GM19455 (cell line): ENCODE measurements around the gene ZNF385C.
"Not testable (repeated sequence)": the region's sequence is repeated elsewhere in the genome, so short reads cannot be mapped to it uniquely, and the experiment has no call there.

Experiments used
- ATAC-seq: cut with Tn5 transposase; IDR thresholded peaks from one replicate; pipeline ENCODE4 v1.9.1; 2021; ENCODE audit not compliant: unreplicated experiment

Gene ZNF385C

GRCh38 chr17:42023524-42024349 is 74.5 kb downstream of the ZNF385C start:
- ATAC-seq, result no peak

GRCh38 chr17:42020845-42021244 is 77.4 kb downstream of the ZNF385C start:
- ATAC-seq, result not testable (repeated sequence)

DNA sequence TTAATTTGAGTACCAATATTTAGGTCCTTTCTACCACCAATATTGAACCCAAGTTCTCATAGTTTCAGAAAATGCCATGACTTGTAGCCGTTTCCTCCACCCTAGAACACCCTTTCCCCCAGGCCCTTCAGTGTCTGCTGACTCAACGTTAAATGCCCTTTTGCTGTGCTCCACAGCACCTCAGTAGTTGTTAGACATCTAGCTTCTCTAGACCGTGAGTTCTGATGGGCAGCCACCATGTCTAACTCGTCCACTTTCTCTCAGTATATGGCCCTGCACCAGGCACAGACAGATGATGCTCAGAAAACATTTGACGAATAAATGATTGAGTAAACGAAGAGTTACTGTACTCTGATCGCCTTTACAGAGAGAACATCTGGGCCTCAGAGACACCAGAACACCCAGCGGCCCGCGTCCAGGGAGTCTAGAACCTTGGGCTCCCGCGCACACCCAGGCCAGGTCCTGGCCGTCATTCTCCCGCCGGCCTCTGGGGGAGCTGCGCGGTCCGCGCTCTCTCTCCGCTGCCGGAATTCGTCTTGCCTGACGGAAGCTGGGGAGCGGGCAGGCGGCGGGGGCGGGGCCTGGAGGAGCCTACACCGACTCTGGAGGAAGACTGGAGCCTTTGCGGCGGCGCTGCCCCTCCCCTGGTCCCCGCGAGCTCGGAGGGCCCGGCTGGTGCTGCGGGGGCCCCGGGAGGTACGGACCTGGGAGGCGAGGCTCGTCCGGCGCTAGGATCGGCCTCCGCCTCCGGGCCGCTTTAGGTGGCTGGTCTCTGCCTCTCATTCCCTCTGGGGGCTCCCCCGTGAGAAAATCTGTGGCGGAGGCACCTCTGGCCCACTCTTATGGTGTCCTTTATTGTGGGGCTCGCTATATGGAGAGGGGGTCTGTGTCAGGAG is 78.5 kb downstream of the ZNF385C start, which contains the start of gene NKIRAS2:
Gene NKIRAS2 (plus strand): TSS at position 582 of the 896 bp plus-strand sequence. CDS start 1,488 bp downstream, outside the sequence.
- ATAC-seq, result peak; percentile 68

GRCh38 chr17:42018988-42019387 is 79.3 kb downstream of the ZNF385C start:
- no peak for ATAC-seq

- no peak for ATAC-seq
Observed at GRCh38 chr17:42018339-42018738, 79.9 kb downstream of the ZNF385C start.

- no peak for ATAC-seq
Observed at GRCh38 chr17:42017866-42018200, 80.4 kb downstream of the ZNF385C start.

DNA sequence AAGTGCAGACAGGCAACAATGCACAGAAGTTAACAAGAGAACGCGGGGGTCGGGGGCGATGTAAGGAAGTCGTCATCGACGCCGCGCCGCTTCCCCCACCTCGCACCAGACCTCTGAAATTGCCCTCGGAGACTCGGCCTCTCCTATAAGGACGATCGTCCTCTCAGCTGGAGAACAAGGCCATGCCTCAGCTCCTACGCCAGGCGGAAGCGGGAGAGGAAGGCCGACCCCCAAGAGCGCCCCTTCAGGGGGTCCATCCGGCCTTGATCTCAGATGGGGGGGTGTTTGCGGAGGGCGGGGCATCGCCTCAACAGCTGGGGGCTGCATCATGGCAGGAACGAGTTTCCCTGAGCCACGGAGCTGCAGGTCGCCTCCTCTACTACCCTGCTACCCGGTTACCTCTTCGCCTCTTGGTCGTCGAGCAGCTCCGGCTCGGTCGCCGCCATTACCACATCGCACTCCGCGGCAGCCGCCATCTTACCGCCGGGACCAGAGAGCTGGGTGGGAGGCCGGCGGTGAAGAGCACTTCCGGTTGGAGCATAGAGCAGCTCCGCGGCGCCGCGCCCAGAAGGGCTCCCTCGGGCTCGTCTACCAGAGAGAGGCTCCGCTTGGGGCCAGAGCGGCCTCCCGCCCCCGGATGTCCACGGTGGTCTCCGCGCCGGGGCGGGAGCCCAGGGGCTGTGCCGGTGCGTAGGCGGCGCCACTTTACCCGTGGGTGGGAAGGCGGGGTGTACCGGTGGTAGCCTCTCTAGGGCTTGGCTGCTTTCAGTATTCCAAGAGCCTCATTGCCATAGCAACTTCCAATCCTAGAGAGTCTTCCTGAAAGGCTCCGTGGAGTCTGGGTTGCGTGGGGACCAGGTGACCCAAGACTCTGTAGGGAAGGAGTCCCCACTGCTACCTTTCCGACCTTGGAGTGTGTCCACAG is 81.1 kb downstream of the ZNF385C start, which contains the start of gene DNAJC7:
Gene DNAJC7 (minus strand): TSS at position 499 of the 925 bp plus-strand sequence. CDS start 23 bp downstream, at position 476.
- peak; percentile 69 for ATAC-seq

- no peak for ATAC-seq
Observed at GRCh38 chr17:42016411-42016831, 81.9 kb downstream of the ZNF385C start.

- not testable (repeated sequence) for ATAC-seq
Observed at GRCh38 chr17:42013740-42014139, 84.5 kb downstream of the ZNF385C start.

- ATAC-seq, result not testable (repeated sequence)
Observed at GRCh38 chr17:42012363-42012762, 85.9 kb downstream of the ZNF385C start.

DNA sequence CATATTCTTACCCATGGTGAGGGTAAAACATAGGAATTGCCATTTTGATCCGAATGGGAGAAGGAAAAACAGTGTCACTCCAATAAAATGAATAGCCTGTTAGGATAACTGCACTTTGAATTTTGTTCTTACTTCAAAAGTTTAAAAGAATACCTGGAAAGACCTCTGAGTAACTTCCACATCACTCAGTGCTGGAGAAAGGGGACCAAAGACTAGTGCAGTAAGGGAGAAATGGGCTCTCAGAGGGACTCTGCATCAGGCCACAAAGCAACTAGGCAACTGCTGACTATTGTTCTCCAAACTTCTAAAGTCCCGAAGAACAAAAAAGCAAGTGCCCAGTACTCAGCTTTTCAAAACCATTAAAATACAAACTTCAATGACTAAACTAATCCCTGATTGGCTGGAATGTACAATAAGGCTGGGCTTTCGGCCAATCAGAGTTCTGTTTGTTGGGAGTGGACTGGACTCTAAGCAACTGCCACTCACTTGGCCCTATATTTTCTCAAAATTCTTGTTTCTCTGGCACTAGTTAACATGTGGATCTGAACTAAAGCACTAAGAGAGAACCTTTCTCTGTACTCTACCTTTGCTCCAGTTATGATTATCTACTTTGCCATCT is 87.3 kb downstream of the ZNF385C start:
- ATAC-seq, result no peak

DNA sequence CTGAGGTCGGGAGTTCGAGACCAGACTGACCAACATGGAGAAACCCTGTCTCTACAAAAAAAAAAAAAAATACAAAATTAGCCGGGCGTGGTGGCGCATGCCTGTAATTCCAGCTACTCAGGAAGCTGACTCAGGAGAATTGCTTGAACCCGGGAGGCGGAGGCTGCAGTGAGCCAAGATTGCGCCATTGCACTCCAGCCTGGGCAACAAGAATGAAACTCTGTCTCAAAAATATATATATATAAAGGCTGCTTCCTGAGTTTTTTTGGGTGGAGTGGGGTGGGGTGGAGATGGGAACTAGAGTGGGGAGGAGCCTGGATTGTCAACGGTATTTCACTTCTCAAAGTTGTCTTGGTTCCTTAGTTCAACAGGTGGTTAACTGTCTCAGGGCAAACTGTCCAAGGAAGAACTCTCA is 88.0 kb downstream of the ZNF385C start:
- not testable (repeated sequence) for ATAC-seq

DNA sequence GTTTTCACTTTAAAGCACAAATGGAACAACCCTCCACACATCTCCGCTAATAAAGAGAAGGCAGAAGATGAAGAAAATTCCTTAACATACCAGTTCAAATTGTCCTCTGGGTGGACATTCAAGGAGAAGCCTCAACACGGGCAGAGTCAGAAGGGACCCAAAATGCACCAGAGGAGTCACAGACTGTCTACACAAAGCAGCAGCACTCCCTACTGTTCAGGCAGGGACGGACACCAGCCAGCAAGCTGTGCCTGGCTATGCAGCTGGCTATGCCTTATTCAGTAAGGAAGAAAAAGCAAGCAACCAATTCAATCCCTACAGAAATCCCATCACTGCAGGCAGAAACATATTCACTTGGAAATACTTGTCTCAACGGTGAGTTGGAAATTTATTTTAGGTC is 89.1 kb downstream of the ZNF385C start:
- ATAC-seq, result no peak

GRCh38 chr17:42005166-42005565 is 93.1 kb downstream of the ZNF385C start:
- ATAC-seq, result no peak

GRCh38 chr17:42002792-42003301 is 95.4 kb downstream of the ZNF385C start:
- no peak for ATAC-seq

GRCh38 chr17:42002175-42002791 is 96.0 kb downstream of the ZNF385C start:
- ATAC-seq, result no peak

GRCh38 chr17:42001729-42002128 is 96.5 kb downstream of the ZNF385C start:
- no peak for ATAC-seq

GRCh38 chr17:42000413-42001133 is 97.7 kb downstream of the ZNF385C start:
- ATAC-seq, result no peak

DNA sequence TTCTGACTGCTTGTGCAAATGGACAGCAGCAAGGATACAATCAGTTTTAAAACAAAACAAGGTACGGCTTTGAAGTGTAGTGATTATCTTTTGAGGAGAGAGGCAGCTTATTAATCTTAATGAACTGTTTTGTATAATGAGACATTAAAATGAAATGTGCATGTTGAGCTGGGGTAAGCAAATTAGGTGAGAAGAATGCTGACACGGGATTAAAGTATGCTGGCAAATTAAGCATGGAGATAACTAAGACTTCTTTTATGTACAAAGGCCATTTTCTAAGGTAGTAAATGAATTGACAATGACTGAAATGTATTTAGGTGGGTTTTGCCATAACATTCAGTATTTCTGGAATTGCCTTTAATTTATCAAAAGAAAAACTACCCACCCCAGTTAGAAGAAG is 99.8 kb downstream of the ZNF385C start:
- no peak for ATAC-seq
